HEK293 (cell line): Measurements from ENCODE around the gene STRN.

ENCODE experiments used
- CTCF ChIA-PET: fragments of 350-600 bp; formaldehyde crosslinking; extraction: SDS; loops from one replicate; lab custom pipeline; 2021; ENCODE audit warnings: antibody characterized with exemption; lab: Yijun Ruan, JAX
- POLR2A ChIA-PET: fragments of 300-600 bp; formaldehyde crosslinking; extraction: SDS; loops from one replicate; lab custom pipeline; 2020; ENCODE audit warnings: antibody characterized with exemption, inconsistent platforms; lab: Yijun Ruan, JAX
- H3K27ac ChIP-seq: fragments of 200-500 bp; sonication (Bioruptor generic); 2 replicates; pipeline ENCODE4 v1.5.1; 2014; ENCODE audit warnings: low read depth, low read length, control low read depth, inconsistent platforms; ENCODE audit errors: extremely low read depth
- H3K36me3 ChIP-seq, 2 experiments: fragments of 200-500 bp in 1 of 2; sonication (Bioruptor generic) in 1 of 2; 1 replicate in 1 of 2; 2 replicates in 1 of 2; pipeline ENCODE4 v1.5.1; 2014 to 2017; ENCODE audit warnings: inconsistent platforms in 2 of 2, low read length in 2 of 2; ENCODE audit not compliant: control insufficient read depth in 2 of 2, insufficient read depth in 1 of 2
- H3K4me1 ChIP-seq: fragments of 200-500 bp; sonication (Bioruptor generic); 2 replicates; pipeline ENCODE4 v1.5.1; 2014; ENCODE audit warnings: mild to moderate bottlenecking, low read length, inconsistent platforms; ENCODE audit not compliant: control insufficient read depth, insufficient read depth
- H3K4me3 ChIP-seq: 2 replicates; pipeline ENCODE4 v1.5.1; 2011; ENCODE audit warnings: low read depth, mild to moderate bottlenecking, control low read depth, low read length, moderate library complexity
- H3K9me3 ChIP-seq: fragments of 200-500 bp; sonication (Bioruptor generic); 2 replicates; pipeline ENCODE4 v1.5.1; 2014; ENCODE audit warnings: low read depth, low read length, inconsistent platforms; ENCODE audit not compliant: control insufficient read depth, insufficient read depth
- BCL6B ChIP-seq: fragments of 450-650 bp; formaldehyde crosslinking; IDR thresholded peaks from 2 replicates; pipeline ENCODE4 v1.5.1; 2017; ENCODE audit warnings: missing biosample characterization, missing genetic modification characterization
- ELK4 ChIP-seq: IDR thresholded peaks from 2 replicates; pipeline ENCODE4 v1.6.1; 2011; ENCODE audit warnings: mild to moderate bottlenecking, low read depth, low read length, borderline replicate concordance
- HOXC10 ChIP-seq: sonication (generic); formaldehyde crosslinking; IDR thresholded peaks from 2 replicates; pipeline ENCODE4 v1.8.1; 2023; ENCODE audit warnings: mild to moderate bottlenecking, missing genetic modification reagents
- HOXD13 ChIP-seq: sonication (generic); formaldehyde crosslinking; IDR thresholded peaks from 2 replicates; pipeline ENCODE4 v1.8.0; 2022; ENCODE audit warnings: missing genetic modification reagents, borderline replicate concordance
- INSM2 ChIP-seq: fragments of 450-650 bp; formaldehyde crosslinking; IDR thresholded peaks from 2 replicates; pipeline ENCODE4 v1.5.1; 2016; ENCODE audit warnings: missing biosample characterization, missing genetic modification characterization
- KLF17 ChIP-seq: fragments of 450-650 bp; formaldehyde crosslinking; IDR thresholded peaks from 2 replicates; pipeline ENCODE4 v1.5.1; 2016; ENCODE audit warnings: missing biosample characterization, missing genetic modification characterization
- TRIM28 ChIP-seq: IDR thresholded peaks from 2 replicates; pipeline ENCODE4 v1.6.1; 2011; ENCODE audit warnings: low read length, control low read depth, borderline replicate concordance
- ZBTB10 ChIP-seq: fragments of 450-650 bp; formaldehyde crosslinking; IDR thresholded peaks from 2 replicates; pipeline ENCODE4 v1.5.1; 2016; ENCODE audit warnings: missing biosample characterization, missing genetic modification characterization
- ZFP3 ChIP-seq: fragments of 450-650 bp; formaldehyde crosslinking; IDR thresholded peaks from 2 replicates; pipeline ENCODE4 v1.5.1; 2016; ENCODE audit warnings: low read depth, missing biosample characterization, missing genetic modification characterization
- ZNF138 ChIP-seq: fragments of 450-650 bp; formaldehyde crosslinking; IDR thresholded peaks from 2 replicates; pipeline ENCODE4 v1.5.1; 2016; ENCODE audit warnings: missing biosample characterization, missing genetic modification characterization, borderline replicate concordance
- ZNF184 ChIP-seq: fragments of 450-650 bp; IDR thresholded peaks from 2 replicates; pipeline ENCODE4 v1.5.1; 2018; ENCODE audit warnings: missing biosample characterization, mild to moderate bottlenecking, missing genetic modification characterization
- ZNF223 ChIP-seq: fragments of 450-650 bp; formaldehyde crosslinking; IDR thresholded peaks from 2 replicates; pipeline ENCODE4 v1.5.1; 2016; ENCODE audit warnings: missing biosample characterization, missing genetic modification characterization
- ZNF292 ChIP-seq: fragments of 450-650 bp; formaldehyde crosslinking; IDR thresholded peaks from 2 replicates; pipeline ENCODE4 v1.5.1; 2016; ENCODE audit warnings: low read depth, missing biosample characterization, missing genetic modification characterization, borderline replicate concordance
- ZNF341 ChIP-seq: fragments of 450-650 bp; formaldehyde crosslinking; IDR thresholded peaks from 2 replicates; pipeline ENCODE4; 2016; ENCODE audit warnings: low read depth, missing biosample characterization, missing genetic modification characterization
- ZNF423 ChIP-seq: fragments of 450-650 bp; formaldehyde crosslinking; IDR thresholded peaks from 2 replicates; pipeline ENCODE4 v1.5.1; 2016; ENCODE audit warnings: missing biosample characterization, missing genetic modification characterization
- ZNF48 ChIP-seq: fragments of 450-650 bp; formaldehyde crosslinking; IDR thresholded peaks from 2 replicates; pipeline ENCODE4 v1.5.1; 2016; ENCODE audit warnings: missing biosample characterization, missing genetic modification characterization
- ZNF488 ChIP-seq: fragments of 450-650 bp; formaldehyde crosslinking; IDR thresholded peaks from 2 replicates; pipeline ENCODE4 v1.5.1; 2016; ENCODE audit warnings: missing biosample characterization, missing genetic modification characterization
- ZNF571 ChIP-seq: fragments of 450-650 bp; formaldehyde crosslinking; IDR thresholded peaks from 2 replicates; pipeline ENCODE4 v1.5.0; 2017; ENCODE audit warnings: missing biosample characterization, missing genetic modification characterization
- ZNF623 ChIP-seq: fragments of 450-650 bp; formaldehyde crosslinking; IDR thresholded peaks from 2 replicates; pipeline ENCODE4 v1.5.1; 2016; ENCODE audit warnings: missing biosample characterization, missing genetic modification characterization
- ZNF629 ChIP-seq: fragments of 450-650 bp; formaldehyde crosslinking; IDR thresholded peaks from 2 replicates; pipeline ENCODE4 v1.5.1; 2017; ENCODE audit warnings: missing biosample characterization, missing genetic modification characterization
- ZNF645 ChIP-seq: fragments of 450-650 bp; formaldehyde crosslinking; IDR thresholded peaks from 2 replicates; pipeline ENCODE4; 2016; ENCODE audit warnings: missing biosample characterization, missing genetic modification characterization
- ZNF707 ChIP-seq: fragments of 450-650 bp; formaldehyde crosslinking; IDR thresholded peaks from 2 replicates; pipeline ENCODE4 v1.5.1; 2016; ENCODE audit warnings: missing biosample characterization, missing genetic modification characterization
- ZSCAN23 ChIP-seq: fragments of 450-650 bp; formaldehyde crosslinking; IDR thresholded peaks from 2 replicates; pipeline ENCODE4 v1.5.1; 2016; ENCODE audit warnings: missing biosample characterization, missing genetic modification characterization
- ZXDB ChIP-seq: fragments of 450-650 bp; formaldehyde crosslinking; IDR thresholded peaks from 2 replicates; pipeline ENCODE4 v1.5.1; 2016; ENCODE audit warnings: missing biosample characterization, missing genetic modification characterization

The STRN gene

GRCh38 chr2:36859366-36859792 lies 107.0 kb downstream of the STRN start (continued):
- no peak for TF ChIP-seq ZNF645 (tag by site-specific recombination)
- TF ChIP-seq ZNF138 (tag by site-specific recombination), result no peak
- TF ChIP-seq ZNF571 (tag by site-specific recombination), result no peak
- no peak for TF ChIP-seq ZNF292 (tag by site-specific recombination)
- TF ChIP-seq ZNF623 (tag by site-specific recombination), result no peak
- TF ChIP-seq ZNF707 (tag by site-specific recombination), result no peak

- CTCF ChIA-PET, result no interaction called here
- Histone ChIP-seq H3K27ac (no peak overlapping the region), H3K4me3 (no peak overlapping the region), H3K36me3 (peaks cover 4 to 28% of the 10 kb centered on the region in 2 experiments; a peak in 2 of 3 replicates), H3K4me1 (no peaks in the 10 kb centered on the region), H3K9me3 (no peaks in the 10 kb centered on the region)
- POLR2A ChIA-PET, result no interaction called here
- no peak for TF ChIP-seq BCL6B (tag by site-specific recombination)
- TF ChIP-seq ZXDB (tag by site-specific recombination), result no peak
- no peak for TF ChIP-seq HOXC10 (CRISPR knock-in tag)
- no peak for TF ChIP-seq HOXD13 (CRISPR knock-in tag)
- TF ChIP-seq ZBTB10 (tag by site-specific recombination), result no peak
- no peak for TF ChIP-seq ZNF184 (tag by site-specific recombination)
- TF ChIP-seq TRIM28, result no peak
- no peak for TF ChIP-seq ZNF423 (tag by site-specific recombination)
- TF ChIP-seq ZNF488 (tag by site-specific recombination), result no peak
- TF ChIP-seq INSM2, result no peak
- TF ChIP-seq ZNF48 (tag by site-specific recombination), result no peak
- no peak for TF ChIP-seq ZNF341 (tag by site-specific recombination)
- TF ChIP-seq ZNF629 (tag by site-specific recombination), result no peak
- no peak for TF ChIP-seq ELK4
- TF ChIP-seq ZNF223, result no peak
- TF ChIP-seq ZFP3 (tag by site-specific recombination), result no peak
- TF ChIP-seq KLF17 (tag by site-specific recombination), result no peak
- no peak for TF ChIP-seq ZSCAN23 (tag by site-specific recombination)
These were observed 107.6 kb downstream of the STRN start for GRCh38 chr2:36858551-36859365.
